Stimulated activated CD4-positive, alpha-beta T cell treated with anti-CD3 and anti-CD28 coated beads, Interleukin-4, amount 100 ng/mL, for 48 hours (primary cell): Measurements from ENCODE around the gene STUM.
"Not testable (repeated sequence)": the region's sequence is repeated elsewhere in the genome, so short reads cannot be mapped to it uniquely, and the experiment has no call there.

ENCODE experiments used
- DNase-seq, 2 donors: peaks; one replicate each; pipeline ENCODE4 v3.0.0-alpha.2; 2020; ENCODE audit warnings: low read depth in 2 of 2

Gene STUM

GRCh38 chr1:226548256-226549093 lies at the start of gene STUM:
TSS of gene STUM (plus strand) at chr1:226548764. CDS start at chr1:226548905, 141 bp downstream.
- DNase-seq = no peak

GRCh38 chr1:226499699-226500098 lies 48.9 kb upstream of the STUM start:
- not testable (repeated sequence) for DNase-seq

GRCh38 chr1:226506021-226506420 lies 42.5 kb upstream of the STUM start:
- no peak for DNase-seq

GRCh38 chr1:226506921-226507320 lies 41.6 kb upstream of the STUM start:
- DNase-seq = no peak

- DNase-seq = no peak
Observed at GRCh38 chr1:226510453-226510852, 38.1 kb upstream of the STUM start.

GRCh38 chr1:226511296-226511695 lies 37.3 kb upstream of the STUM start:
- no peak for DNase-seq

GRCh38 chr1:226512076-226512728 lies 36.4 kb upstream of the STUM start:
- DNase-seq = no peak

- DNase-seq = no peak
Observed at GRCh38 chr1:226518375-226518774, 30.2 kb upstream of the STUM start.

- DNase-seq = no peak
Observed at GRCh38 chr1:226519135-226519534, 29.4 kb upstream of the STUM start.

GRCh38 chr1:226519716-226520598 lies 28.6 kb upstream of the STUM start:
- no peak for DNase-seq

- DNase-seq = no peak
Observed at GRCh38 chr1:226520640-226521355, 27.8 kb upstream of the STUM start.

- DNase-seq = no peak
Observed at GRCh38 chr1:226523646-226524406, 24.7 kb upstream of the STUM start.

- DNase-seq = no peak
Observed at GRCh38 chr1:226524547-226524946, 24.0 kb upstream of the STUM start.

GRCh38 chr1:226525750-226526149 lies 22.8 kb upstream of the STUM start:
- no peak for DNase-seq

GRCh38 chr1:226526801-226527595 lies 21.6 kb upstream of the STUM start:
- DNase-seq = no peak

GRCh38 chr1:226529891-226530290 lies 18.7 kb upstream of the STUM start:
- no peak for DNase-seq

- no peak for DNase-seq
Observed at GRCh38 chr1:226530591-226530990, 18.0 kb upstream of the STUM start.

- DNase-seq = no peak
Observed at GRCh38 chr1:226531360-226532093, 17.0 kb upstream of the STUM start.

- DNase-seq = no peak
Observed at GRCh38 chr1:226532553-226532952, 16.0 kb upstream of the STUM start.
